Islet precursor cell (in vitro differentiated cells): Measurements from ENCODE around the gene SLIT3.

ENCODE experiments used
- DNase-seq: peaks from one replicate; pipeline ENCODE4 v3.0.0-alpha.2; 2018

The SLIT3 gene

DNA sequence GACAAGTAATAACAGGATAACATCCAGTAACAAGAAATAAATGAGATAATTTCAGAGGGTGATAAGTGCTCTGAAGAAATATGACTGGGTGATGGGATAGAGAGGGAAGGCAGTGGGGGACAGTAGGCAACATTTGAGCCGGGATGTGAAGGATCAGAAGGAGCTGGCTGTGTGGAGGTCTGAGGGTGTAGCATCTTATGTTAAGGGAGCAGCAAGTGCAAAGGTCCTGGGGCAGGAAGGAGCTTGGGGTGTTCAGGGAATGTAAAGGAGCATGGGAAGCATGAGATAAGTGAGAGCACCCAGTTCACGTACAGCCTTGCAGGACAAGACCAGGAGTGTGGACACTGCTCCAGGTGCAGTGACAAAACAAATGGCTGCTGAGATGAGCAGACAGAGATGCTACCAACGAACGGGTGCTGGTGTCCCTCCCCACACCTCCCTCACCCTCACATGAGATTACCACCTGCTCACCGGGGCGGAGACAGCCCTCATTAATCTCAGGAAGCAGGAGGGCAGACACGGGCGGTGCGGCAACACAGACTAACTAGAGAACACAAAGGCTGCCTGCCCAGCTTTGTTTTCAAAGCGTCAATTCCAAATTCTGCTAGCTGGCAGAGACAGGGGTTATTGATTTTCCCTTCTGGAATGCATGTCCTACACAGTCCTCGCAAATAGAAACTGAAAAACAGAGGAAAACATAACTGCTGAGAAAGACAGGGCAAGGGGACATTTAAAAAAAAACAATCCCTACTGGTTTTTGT is 423.6 kb downstream of the SLIT3 start:
- no peak for DNase-seq

GRCh38 chr5:168876419-168876818 is 424.5 kb downstream of the SLIT3 start:
- DNase-seq = no peak

- peak; percentile 69 for DNase-seq
Observed at GRCh38 chr5:168875832-168876231, 425.1 kb downstream of the SLIT3 start.

DNA sequence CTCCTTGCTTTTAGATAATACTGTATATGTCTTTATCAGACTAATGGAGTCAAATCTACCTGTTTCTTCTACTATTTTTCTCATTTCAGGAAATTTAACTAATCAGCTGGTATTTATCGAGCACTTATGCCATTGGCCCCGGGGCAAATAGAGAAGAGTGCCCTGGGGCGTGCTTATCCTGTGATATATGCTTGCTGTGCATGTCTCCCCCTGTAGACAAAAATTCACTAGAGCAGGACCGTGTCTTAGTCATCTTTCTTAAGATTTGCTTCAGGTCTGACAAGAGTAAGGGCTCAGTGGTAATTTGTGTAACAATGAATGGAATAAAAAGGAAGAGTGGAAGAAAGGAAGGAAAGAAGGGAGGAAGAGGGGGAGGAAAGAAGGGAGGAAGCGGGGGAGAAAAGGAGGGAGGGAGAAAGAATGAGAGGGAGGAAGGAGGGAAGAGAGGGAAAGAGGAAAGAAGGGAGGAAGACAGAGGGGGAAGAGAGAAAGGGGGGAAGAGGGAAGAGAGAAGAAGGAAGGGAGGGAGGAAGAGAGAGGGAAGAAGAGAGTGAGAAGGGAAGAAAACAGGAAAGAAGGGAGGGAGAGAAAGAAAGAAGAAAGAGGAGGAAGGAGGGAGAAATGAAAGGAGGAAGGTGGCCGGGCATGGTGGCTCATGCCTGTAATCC is 426.1 kb downstream of the SLIT3 start:
- no peak for DNase-seq

GRCh38 chr5:168872246-168872645 is 428.7 kb downstream of the SLIT3 start:
- DNase-seq = no peak

DNA sequence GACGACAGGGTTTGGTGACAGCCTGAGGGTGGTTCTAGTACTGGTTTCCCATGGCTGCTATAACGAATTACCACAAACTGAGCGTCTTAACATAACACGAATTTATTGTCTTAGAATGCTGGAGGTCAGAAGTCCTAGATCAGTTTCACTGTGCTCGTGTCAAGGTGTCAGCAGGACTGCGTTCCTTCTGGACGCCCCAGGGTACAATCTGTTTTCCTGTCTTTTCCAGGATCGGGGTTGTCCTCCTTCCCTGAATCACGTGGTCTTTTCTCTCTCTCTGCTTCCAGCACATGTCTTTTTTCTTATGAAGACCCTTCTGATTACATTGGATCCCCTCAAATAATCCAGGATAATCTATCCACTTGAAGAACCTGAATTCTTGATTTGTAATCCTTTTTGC is 430.0 kb downstream of the SLIT3 start:
- DNase-seq = no peak

DNA sequence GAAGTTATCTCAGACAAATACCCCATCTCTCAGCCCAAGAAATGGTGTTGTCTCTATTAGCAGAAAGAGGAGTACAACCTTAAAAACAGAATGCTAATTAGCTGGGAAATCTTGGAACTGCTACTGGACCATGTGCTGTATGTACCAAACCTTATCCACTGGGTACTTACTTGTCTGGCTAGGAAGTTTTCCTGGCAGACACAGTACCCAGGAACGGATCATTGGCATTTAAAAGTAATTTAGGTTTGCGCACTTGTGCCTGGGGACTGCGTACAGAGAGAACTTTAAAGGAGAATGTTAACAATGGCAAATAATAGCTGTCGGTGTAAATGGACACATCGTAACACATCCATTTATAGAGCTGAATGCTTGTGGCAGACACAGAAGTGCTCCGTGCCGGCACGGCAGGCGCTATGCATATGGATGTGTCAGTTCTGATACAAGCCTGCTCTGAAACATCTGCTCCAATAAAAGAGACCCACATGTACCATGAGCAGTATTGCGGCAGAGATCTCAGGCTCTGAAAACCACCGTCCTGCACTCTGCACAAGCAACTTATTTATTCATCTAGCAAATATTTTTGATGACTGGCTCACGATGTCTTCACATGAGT is 431.2 kb downstream of the SLIT3 start:
- no peak for DNase-seq

DNA sequence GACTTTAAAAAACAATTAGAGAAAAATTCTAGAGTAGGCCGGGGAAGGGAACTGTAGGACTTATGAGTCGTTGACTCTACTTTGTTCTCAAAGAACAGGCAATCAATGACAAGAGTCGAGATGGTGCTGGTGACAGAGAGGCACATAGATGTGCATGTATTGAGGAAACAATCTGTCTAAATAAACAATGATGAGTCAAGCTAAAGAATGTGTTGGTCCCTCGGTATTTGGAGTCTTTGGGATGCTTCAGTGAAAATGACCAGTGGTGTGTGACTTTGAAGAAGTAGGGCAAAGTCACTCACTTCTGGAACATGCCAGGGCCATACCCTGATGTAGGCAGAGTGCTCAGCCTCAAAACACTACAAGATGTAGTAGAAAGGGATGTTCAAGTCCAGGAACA is 433.7 kb downstream of the SLIT3 start:
- no peak for DNase-seq

- DNase-seq = peak; percentile 60
Observed at GRCh38 chr5:168865968-168866367, 435.0 kb downstream of the SLIT3 start.

- no peak for DNase-seq
Observed at GRCh38 chr5:168863021-168863420, 437.9 kb downstream of the SLIT3 start.

DNA sequence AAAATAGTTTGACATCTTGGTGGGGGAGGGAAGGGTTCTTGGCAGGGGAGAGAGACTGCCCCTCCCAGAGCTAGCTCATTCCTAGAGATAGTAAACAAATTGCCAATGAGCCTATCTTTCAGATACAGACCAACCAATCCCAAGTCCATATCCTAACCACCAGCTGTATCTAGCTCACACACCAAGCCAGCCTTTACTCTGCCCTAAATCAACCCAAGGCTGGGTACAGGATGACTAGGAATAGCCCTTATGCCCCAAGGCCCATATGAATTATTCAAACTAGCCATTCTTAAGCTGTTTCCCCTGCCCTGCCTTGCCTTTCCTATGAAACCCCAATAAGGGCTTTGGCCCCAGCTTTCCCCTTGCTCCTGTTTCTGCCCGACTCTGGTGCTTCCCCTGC is 440.4 kb downstream of the SLIT3 start:
- DNase-seq = peak; percentile 26

- no peak for DNase-seq
Observed at GRCh38 chr5:168860081-168860480, 440.9 kb downstream of the SLIT3 start.

- no peak for DNase-seq
Observed at GRCh38 chr5:168859471-168859870, 441.5 kb downstream of the SLIT3 start.

GRCh38 chr5:168858994-168859393 is 441.9 kb downstream of the SLIT3 start:
- peak; percentile 12 for DNase-seq

DNA sequence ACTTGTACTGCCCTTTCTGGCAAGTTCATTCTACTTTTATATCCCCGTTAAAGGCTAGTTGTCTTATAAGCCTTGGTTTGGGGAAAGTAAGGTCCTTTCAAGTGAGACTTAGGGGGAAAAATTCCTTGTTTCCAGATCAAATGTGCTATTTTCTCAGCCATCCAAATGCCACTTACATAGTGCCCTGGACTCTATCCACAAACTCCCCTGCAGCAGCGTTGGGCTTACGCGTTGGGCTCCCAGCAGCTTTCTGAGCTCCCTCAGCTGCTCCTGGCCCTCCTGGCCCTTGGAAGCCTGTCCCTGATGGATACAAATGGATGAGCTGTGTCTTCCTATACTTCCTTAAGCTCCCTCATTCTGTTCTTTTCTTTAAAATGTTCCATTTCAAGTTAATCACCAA is 442.6 kb downstream of the SLIT3 start:
- peak; percentile 18 for DNase-seq

- peak; percentile 29 for DNase-seq
Observed at GRCh38 chr5:168853972-168854371, 447.0 kb downstream of the SLIT3 start.

- peak; percentile 18 for DNase-seq
Observed at GRCh38 chr5:168852329-168852728, 448.6 kb downstream of the SLIT3 start.

- DNase-seq = peak; percentile 44
Observed at GRCh38 chr5:168851902-168852321, 449.0 kb downstream of the SLIT3 start.

DNA sequence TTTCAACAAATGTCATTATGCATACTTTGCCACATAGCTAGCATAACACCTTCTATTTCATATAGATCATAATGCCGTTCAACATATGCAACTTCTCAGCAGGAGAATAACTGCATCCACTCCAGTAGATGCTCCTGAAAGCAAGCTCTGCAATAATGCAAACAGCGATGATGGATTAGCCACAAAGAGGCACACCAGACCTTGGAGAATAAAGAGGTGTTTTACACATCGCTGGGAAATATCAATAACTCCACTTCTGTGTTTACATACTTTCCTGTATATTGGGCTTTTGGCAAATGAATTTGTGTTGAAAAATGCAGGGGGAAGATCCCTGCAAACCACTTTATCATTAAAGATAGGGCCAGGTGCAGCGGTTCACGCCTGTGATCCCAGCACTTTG is 450.3 kb downstream of the SLIT3 start:
- no peak for DNase-seq

- no peak for DNase-seq
Observed at GRCh38 chr5:168848569-168848968, 452.4 kb downstream of the SLIT3 start.

- peak; percentile 29 for DNase-seq
Observed at GRCh38 chr5:168847511-168848073, 453.3 kb downstream of the SLIT3 start.

DNA sequence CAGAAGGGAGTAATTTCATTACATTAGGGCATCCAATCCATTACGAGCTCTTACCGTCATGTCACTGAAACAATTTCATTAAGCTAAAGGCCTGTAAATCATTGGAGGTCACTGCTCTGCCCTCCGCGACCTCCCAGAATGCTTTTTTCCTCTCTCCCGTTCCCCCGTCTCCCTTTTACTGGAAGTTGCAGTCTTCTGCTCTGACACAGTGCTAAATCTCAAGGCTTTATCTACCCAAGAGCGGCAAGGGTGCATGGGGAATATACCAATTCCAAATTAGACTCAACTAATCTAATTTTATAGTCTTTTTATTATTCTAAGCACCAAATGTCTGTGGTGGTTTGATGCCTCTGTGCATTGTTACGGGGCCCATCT is 456.0 kb downstream of the SLIT3 start:
- no peak for DNase-seq

DNA sequence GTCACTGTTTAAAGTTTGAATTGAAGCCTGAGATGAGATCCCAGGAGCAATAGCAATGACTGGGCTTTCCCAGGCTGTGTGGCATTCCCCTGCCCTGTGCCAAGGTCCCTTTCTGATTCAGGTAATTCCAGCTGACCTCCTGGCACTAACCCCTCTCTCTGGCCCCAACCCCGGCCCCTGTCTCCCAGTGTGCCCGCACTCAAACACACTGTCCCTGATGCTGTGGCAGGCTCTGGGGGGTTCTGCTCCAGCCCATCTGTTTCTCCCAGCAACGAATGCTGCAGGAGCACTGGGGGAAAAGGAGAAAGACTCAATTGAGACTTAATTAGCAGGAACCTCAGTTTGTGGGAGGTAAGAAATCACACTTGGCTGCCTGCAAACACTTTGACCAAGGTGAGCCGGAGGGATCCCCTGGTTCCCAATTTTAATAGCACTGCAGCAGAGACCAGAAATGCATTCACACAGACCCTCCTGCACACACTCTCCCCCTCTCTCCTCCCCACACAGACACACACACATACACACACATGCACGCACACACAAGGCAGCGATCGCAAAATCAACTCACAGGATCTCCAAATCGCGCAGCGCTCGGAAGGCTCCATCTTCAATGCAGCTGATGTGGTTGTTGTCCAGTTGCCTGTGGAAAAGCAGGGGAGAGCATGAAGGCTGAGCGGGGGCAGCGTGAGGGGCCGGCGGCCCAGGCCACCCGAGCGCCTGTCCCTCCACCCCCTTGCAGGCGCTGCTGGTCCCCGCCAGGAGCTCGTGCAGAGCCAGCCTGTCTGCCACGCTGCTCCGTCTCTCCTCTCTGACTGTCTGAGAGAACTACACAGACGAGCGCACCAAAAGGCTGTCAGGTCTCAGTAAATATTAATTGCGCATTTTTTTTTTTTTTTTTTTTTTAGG is 456.7 kb downstream of the SLIT3 start:
- no peak for DNase-seq
